Measurements from ENCODE around the gene NETO1.

NETO1 gene

DNA sequence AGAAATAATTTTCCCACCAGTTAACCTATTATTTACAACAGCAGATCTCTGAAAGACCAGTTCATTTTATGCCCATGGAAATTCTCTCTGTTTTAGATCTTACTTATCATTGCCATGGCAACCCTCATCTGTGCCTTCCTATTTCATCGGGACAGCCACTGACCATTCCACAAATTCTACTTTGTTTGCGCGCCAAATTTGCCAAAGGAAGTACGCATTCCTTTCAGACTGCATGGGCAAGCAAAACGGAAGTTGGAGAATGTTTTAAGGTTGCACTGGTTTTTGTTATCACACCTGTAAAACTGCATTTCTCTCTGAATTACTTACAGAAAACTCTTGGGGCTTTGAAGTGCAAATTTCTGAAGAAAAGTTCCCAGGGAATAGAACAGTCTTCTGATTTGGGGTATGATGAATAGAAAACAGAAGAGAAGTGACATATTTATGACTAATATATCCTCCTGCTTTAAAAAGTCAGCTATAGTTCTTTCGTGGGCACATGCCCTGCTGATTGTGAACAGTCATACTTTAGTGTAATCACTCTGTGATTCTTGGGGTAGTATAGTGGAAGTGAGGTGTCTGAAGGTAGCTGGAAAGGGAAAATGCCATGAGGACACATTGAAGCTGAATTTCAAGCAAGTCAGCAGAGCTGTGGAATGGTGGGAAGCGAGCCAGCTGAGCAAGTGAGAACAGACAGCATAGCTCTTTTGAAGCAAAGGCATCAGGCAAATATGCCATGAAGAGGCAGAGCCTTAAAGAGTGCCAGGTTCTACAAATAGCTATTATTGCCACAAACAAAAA is 20.9 kb downstream of the NETO1 start:
- no peak for DNase-seq

GRCh38 chr18:72843743-72844142 is 24.0 kb downstream of the NETO1 start:
- no peak for DNase-seq

GRCh38 chr18:72840109-72840508 is 27.7 kb downstream of the NETO1 start:
- DNase-seq: no peak

- DNase-seq: no peak
These were observed 33.1 kb downstream of the NETO1 start for GRCh38 chr18:72834731-72835130.

DNA sequence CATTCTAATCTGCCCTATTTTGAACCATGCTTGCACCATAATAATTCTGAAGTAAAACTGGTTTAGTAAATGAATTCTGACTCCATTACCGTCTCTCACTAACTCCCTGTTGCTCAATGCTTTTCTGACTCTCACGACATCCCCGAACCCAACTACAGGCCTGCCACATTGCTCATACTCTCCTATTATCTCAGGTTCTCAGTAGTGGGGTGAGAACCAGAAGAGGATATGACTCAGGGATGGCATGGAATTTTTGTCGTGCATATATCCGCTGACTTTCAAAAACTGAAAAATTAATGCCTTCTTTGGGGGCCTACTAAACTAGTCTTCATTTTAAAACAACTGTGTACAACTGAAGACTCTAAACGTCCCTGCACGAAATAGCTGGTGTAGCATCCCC is 34.3 kb downstream of the NETO1 start:
- no peak for DNase-seq

DNA sequence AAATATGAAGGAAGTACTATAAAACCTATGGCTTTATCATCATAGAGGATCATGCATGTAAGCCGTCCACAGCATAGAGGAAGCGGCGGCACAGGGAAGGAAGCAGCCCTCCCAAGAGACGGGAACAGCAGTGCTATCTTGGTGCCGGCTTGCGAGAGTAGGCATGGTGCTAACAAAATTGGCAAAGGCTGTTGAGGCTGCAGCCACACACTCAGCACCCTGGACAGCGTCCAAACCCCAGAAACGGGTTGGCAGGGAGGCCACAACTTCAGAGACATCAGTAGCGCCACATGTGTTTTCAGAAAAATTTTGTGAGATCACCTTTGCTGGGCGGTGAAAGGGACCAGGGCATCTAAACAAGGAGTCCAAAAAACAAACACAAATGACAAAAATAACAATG is 37.7 kb downstream of the NETO1 start:
- peak; percentile 28 for DNase-seq

- no peak for DNase-seq
These were observed 39.2 kb downstream of the NETO1 start for GRCh38 chr18:72828601-72829000.

DNA sequence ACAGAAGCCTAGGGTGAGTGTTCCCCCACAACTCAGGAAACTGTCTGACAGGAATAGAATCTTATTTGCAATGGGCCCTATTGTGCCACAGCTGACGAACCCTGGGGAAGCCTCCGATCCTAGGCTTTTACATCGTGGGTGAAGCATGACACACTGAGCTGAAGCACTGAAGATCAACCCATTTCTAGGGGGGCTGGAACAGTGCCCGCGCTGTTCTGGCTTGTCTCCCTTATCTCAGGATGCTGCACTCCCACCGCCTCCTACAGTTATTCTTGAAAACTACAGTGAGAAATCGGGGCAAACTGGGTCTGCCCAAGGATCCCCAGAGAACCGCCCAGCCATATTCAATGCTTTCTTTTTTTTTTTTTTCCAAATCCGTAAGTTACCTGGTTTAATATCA is 41.1 kb downstream of the NETO1 start:
- no peak for DNase-seq

GRCh38 chr18:72823345-72823744 is 44.4 kb downstream of the NETO1 start:
- no peak for DNase-seq

- DNase-seq: no peak
These were observed 45.6 kb downstream of the NETO1 start for GRCh38 chr18:72822202-72822601.

DNA sequence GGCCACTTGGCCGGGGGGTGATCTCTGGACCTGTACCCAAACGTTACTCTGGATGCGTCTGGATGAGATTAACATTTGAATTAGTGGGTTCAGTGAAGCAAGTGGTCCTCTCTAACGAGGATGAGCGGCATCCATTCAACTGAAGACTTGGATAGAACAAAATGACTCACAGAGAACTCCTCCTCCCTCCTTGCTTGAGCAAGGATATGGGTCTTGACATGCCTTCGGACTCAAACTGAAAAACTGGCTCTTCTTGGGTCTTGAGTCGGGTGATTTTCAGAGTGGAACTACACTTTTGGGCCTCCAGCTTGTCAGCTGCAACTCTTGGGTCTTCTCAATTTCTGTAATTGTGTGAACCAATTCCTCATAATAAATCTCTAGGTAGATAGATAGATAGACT is 47.2 kb downstream of the NETO1 start:
- DNase-seq: no peak

GRCh38 chr18:72819050-72819449 is 48.7 kb downstream of the NETO1 start:
- DNase-seq: no peak

- no peak for DNase-seq
These were observed 56.7 kb downstream of the NETO1 start for GRCh38 chr18:72811047-72811446.

- no peak for DNase-seq
These were observed 59.1 kb downstream of the NETO1 start for GRCh38 chr18:72808680-72809079.

DNA sequence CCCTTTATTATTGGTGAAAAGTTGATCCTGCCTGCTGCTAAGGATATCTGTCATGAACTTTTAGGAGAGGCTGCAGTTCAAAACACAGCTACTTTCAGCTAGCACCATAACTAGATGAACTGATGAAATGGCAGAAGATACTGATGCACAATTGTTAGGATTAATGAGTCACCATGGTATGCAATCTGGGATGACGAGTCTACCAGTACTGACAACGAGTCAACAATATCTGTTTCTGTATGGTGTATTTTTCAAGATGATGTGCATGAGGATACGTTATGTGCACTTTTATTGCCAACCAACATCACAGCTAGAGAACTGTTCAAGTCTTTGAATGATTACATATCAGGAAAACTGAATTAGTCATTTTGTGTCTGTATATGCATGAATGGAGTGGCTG is 68.7 kb downstream of the NETO1 start:
- DNase-seq: no peak

DNA sequence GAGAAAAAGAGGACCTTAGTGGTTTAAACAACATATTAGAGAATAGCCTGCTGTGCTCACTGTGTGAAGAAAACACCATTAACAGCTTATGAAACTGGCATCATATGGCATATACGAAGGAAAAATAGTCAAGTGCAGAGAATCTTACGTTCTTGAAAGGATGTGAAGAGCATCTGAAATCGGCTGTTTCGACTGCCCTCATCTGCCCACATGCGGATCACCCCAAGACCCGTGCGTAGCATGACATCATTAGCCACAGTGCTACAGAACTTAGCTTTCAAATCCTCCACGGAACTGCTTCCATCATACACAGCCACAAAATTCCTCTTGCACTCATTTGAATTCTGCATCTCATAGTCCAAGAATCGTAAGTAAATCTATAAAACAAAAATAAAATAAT is 84.3 kb downstream of the NETO1 start:
- no peak for DNase-seq

- no peak for DNase-seq
These were observed 92.9 kb downstream of the NETO1 start for GRCh38 chr18:72774914-72775313.

DNA sequence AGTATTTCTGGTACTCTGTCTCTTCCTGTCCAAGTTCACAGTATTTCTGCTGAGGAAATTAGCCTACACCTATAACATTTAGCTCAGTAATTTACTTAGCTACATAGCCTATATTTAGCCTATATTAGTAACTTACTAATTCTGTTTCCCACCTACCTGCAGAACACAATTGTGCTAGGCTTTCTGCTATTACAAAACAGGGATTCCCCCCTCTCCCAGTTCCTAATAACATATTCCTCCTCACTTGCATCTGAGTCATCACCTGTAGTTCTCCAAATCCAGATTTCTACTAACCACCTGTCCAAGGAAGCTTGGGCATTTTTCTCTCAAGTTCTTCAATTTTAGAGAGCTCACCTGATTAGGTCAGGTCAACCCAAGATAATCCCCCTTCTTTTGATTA is 94.9 kb downstream of the NETO1 start:
- DNase-seq: no peak

DNA sequence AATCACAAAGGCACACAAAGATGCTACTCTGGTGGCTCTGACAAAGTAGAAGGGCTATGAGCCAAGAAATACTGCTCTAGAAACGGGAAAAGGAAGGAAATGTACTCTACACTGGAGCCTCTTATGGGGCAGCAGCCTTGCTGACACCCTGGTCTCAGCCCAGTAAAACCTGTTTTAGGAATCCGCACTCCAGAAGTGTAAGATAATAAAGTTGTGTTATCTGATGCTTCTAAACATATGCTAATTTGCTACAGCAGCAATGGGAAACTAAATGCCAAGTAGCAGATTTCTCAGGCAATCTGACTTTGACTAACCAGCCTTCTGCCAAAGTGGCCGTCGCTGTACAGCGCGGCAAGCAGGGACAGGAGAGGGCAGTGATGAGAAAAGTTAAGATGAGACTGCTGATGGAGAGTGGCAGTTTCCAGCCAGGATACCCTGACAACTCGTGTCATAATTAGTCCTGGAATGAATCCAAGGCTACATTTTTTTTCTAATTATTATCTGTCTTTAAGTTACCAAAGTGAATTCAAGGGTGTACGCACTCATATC is 99.0 kb downstream of the NETO1 start:
- DNase-seq: no peak

GRCh38 chr18:72762515-72763122 is 105.2 kb downstream of the NETO1 start:
- DNase-seq: no peak

DNA sequence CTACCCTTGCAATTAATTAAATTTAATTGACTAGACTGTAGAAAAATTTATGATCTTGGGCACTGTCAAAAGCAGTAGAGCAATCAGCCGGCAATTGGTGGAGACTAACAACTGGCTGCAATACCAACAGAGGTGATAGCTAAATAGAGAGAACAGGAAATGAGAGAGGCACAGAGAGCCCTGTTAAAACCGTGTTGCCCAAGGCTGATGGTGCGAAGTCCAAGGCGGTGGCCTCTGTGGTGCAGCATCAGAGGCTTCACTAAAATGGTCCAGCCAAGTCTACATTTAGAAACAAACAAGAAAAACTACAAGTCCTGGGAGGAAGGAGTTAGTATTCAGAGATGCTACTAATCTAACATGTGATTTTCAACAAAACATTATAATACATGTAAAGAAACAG is 115.6 kb downstream of the NETO1 start:
- no peak for DNase-seq

GRCh38 chr18:72742002-72742401 is 125.8 kb downstream of the NETO1 start:
- DNase-seq: no peak

DNA sequence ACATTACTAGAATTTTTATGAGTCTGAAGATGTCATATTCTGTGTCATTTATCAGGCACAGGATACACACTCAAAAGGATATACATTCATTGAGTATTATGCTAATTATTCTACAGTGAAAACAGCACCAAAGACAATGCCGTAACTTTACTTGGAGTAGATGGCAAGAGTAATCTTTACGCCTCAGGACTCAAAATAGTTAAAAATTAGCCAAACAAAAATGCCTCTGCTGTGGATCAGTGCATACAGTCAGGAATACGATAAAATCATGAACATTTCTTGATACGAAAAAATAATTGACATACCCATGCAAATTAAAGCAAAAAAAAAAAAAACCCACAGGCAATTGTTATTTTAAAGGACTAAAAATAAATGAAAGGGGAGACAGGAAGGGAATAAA is 129.7 kb downstream of the NETO1 start:
- no peak for DNase-seq

DNA sequence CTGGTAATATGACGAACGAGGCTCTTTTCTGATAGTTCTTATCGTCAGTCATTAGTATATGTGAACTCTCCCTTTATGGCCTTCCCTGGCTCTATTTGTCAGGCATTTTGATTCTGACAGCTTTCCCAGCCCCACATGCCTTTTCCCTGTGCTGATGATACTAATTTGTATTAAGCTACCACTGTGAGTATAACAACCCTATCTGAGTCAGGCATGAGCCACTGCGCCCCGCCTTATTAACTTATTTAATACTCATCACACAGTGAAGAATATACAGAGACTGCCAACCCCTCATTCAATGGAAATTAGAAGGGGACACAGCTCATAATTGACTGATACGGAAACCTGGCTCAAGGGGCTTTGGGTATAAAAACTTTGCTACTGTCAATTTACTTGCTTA is 140.0 kb downstream of the NETO1 start:
- no peak for DNase-seq
